GM12873 (cell line): ENCODE measurements around the gene SLC22A23.

Experiments
- TF ChIP-seq, protein P1 (sequence below): IDR thresholded peaks from 2 replicates; pipeline ENCODE4 v1.5.1; 2012; ENCODE audit warnings: low read depth, mild to moderate bottlenecking, moderate library complexity, low read length, control low read depth; ENCODE audit not compliant: insufficient read depth; ENCODE audit errors: missing control alignments

Gene SLC22A23

DNA sequence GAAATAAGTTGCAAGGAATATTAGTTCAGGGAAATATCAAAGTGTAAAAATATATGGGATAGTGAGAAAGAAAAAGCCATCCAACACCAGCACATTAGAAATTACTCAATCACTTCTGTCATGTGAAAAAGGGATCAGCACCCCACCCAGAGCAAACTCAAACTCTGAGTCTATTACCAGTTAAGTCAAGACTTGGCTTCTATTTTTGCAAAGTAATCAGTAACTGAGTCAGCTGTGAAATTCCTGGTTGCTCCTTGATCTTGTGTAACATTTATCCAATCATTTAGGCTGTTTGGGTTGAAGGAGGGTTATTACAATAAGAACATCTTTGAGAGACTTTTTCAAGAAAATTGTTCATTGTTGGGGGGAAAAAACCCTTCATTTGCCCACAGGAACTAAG, 51.2 kb downstream of the SLC22A23 start:
- TF ChIP-seq, protein P1, sequence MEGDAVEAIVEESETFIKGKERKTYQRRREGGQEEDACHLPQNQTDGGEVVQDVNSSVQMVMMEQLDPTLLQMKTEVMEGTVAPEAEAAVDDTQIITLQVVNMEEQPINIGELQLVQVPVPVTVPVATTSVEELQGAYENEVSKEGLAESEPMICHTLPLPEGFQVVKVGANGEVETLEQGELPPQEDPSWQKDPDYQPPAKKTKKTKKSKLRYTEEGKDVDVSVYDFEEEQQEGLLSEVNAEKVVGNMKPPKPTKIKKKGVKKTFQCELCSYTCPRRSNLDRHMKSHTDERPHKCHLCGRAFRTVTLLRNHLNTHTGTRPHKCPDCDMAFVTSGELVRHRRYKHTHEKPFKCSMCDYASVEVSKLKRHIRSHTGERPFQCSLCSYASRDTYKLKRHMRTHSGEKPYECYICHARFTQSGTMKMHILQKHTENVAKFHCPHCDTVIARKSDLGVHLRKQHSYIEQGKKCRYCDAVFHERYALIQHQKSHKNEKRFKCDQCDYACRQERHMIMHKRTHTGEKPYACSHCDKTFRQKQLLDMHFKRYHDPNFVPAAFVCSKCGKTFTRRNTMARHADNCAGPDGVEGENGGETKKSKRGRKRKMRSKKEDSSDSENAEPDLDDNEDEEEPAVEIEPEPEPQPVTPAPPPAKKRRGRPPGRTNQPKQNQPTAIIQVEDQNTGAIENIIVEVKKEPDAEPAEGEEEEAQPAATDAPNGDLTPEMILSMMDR: no peak

DNA sequence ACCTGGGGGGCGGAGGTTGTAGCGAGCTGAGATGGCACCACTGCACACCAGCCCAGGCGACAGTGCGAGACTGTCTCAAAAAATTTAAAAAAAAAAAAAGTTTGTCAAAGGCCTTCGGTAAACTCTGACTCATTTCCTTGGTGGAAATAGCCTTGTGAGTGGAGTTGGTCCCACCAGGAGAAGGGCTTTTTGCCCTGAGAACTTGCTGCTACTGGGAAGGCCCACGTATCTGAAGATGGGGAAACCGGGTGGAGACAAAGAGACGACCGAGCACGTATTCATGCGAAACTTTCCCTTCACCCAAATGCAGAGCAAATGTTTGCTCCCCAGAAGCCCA, 51.7 kb downstream of the SLC22A23 start:
- TF ChIP-seq, protein P1: no peak

DNA sequence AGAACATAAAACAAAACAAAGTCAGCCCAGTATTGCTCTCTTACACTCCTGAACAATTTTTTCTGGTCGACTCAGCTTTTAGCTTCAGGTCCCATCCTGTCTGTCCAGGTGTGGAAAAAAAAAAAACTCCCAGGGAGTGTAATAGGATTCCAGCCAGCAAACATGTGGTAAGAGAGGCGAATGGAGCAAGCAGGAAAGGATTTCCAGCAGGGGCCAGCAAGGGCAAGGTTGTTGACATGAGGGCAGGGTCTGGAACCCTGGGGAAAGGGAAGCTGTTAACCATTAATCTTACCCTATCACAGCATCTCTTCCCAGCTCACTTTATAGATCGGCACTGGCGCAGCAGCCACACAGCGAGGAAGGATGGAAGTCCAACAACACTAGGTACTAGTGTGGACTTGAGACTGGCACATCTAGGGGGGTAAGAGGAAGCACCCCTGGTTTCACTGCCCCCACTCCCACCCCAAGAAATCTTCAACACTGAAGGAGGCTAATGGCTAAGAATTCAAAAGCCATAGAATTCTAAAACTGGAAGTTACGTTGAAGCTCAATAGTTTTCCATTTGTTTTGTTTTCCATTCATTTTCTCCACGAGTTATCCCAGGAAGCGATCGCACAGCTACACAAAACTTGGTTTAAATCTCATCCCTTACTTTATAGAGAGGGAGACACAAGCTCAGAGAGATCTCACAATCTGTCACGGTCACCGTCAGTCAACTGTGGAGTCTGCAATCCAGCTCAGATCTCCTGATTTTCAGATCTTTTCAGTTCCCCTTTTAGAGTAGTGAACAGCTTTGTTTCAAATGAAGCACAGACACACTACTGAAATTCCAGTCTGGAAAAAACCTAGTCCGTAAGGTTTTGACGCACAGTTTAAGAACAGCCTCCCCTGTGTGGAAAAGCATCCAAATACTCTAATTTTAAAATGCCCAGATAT, 53.3 kb downstream of the SLC22A23 start:
- TF ChIP-seq, protein P1: no peak

DNA sequence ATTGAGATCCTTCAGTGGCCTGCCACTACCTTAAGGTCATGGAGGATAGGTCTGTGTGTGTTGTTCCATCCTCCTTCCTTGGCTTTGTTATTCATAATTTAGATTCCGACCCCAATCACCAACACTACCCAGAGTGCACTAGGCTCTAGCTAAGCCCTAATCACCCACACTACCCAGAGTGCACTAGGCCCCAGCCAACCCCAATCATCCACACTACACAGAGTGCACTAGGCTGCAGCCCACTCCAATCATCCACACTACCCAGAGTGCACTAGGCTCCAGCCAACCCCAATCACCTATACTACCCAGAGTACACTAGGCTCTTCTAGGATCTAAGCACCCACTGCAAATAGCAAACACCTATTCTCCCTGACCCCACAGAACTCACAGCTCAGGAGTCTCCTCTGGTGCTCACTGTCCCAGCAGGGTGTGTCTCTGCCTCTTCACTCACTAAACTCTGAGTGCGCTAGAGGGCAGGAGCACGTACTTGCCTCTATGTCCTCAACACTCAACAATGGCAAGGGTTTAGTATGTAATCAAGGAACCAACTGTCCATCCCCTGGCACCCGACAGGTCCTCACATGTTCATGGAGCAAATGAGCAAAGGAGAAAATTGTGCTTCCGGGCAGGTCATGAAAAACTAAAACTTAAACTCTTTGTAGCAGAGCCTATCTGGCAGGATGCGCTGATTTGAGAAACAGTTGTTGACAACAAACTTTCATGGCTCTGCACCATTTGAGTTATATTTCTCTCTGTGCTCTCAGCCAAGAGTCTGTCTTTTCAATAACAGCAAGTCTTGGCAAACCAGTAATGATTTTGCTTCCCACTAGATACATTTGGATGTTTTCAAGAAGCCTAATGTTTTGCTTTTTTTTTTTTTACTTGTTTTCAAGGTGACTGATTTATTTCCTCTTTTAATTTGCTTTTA, 54.3 kb downstream of the SLC22A23 start:
- TF ChIP-seq, protein P1: no peak

DNA sequence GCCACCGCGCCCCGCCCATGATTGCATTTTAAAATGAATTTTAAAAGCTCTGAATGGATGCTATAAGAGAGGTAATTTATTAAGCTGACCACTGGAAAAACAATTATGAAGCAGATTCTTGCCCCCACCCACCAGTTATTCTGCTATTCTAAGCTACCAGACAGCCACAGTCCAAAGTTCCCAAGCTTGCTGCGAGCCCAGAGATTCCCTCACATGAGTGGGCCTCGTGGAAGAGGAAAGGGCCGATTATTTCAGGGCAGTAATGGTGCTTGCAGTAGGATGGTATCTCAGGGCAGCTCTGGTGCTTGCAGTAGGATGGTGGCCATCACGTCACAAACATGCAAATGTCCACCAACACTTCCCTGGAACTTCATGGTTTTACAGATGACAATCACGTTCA, 56.7 kb downstream of the SLC22A23 start:
- TF ChIP-seq, protein P1: no peak

DNA sequence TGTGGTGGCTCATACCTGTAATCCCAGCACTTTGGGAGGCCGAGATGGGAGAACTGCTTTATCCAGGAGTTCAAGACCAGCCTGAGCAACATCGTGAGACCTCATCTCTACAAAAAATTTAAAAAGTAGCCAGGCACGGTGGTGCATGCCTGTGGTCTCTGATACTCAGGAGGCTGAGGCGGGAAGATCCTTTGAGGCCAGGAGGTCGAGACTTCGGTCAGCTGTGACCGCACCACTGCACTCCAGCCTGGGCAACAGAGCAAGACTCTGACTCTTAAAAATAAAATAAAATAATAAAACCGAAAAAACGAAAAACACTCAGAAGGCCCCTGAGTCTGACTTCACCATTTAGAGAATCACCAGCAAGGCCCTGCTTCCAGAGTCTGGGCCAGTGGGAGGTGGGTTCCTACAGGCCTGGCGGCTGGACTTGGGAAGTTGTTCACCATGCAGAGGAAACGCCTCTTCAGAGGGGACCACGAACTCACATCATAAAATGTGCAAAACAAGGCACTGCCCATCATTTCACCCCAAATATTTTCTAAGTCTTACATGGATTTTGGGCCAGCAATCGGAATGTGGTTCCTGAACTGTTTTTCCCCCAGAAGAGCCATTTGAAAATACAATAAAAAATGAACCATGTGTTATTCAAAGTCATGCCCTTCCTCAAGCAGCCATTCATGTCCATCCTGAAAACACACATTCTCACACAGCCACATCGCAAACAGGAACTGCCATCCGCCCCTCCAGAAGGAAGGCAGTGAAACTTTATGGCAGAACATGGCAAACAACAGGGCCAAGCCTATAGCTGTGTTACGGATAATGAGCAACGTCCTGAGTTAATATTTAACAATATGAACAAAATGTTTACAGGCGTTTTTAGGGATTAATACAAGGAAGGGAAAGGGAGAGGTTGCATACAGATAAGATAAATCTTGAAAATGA, 57.8 kb downstream of the SLC22A23 start:
- TF ChIP-seq, protein P1: no peak
